Measurements from ENCODE around the gene PWWP2B. TPM values are rescaled to one million over a fixed set of nuclear protein-coding genes. Genes with fewer than 3 reads are reported as not detected.

Gene PWWP2B
- total RNA-seq, 3 donors from 2014 or later: 3.3 to 4.3 (median 4.1) TPM

DNA sequence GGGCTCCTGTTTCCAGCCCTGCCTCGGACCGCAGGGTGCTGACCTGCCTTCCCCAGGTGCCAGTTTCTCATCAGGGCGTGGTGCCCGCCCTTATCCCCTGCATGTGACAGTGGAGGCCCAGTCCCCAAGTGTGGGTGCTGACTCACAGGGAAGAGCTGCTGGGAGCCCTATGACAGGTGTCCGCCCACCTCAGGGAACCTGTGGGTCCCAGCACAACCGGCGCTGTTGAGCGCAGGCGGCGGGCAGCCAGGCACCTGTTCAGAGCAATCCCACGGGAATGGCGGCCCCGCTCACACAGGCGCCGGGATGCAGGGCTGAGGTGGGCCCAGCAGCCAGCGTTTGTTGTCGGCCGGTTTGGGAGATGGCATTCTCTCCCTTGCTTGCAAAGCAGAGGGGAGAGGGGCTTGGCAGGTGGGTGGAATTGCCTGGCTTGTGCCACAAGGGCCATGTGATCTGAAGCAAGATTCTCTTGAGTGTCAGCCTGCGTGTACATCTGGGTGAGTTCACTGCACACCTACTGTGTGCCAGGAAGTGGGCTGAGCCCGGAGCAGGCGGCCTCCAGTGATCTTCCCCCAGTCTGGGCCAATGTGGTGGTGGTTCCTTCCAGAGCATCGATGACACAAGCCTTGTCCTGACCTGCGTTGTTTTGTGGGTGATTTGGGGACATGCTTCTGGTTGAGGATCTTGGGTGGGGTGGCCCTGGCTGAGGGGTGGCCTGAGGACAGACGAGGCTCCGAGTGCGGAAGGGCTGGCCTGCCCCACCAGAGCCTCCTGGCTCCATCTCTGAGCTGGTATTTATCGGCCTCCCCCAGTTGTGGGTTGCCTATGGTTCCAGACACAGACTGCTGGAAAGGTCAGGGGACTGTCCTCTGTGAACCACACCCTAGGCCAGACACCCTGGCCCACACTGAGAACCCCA, 2.4 kb downstream of the PWWP2B start:
- no peak for DNase-seq
- Mint-ChIP-seq H3K4me1 (ENCODE audit: low read depth) (peaks cover 20% of the 10 kb centered on the region), H3K4me3 (peak overlapping the region; percentile 26), H3K36me3 (ENCODE audit: insufficient read depth) (no peaks in the 10 kb centered on the region), H3K27me3 (ENCODE audit: low read depth) (no peaks in the 10 kb centered on the region), H3K9me3 (no peaks in the 10 kb centered on the region)
- no peak for ATAC-seq

DNA sequence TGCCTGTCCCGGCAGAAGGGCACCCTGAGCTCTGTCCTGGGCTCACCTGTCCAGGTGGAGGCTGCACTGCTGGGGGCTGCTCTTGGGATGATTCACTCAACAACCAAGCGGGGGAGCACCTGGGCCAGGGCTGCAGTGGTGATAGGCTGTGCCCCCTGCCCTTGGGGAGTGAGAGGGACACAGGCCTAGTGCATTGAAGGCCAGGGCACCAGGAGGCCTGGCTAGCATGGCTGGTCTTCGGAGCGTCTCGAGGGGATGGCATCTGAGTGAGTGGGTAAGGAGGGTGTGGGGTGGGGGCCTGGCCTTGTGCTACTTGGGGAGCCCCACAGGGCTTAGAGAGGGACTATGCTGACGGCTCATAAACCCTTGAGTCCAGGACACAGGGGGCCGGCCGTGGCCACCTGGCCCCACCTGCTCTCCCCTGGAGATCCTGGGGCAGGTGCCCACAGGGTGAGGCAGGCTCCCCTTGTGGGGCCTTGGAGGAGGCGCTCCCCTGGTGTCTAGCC, 3.1 kb downstream of the PWWP2B start:
- Mint-ChIP-seq H3K4me1 (ENCODE audit: low read depth) (peaks cover 20% of the 10 kb centered on the region), H3K27me3 (ENCODE audit: low read depth) (no peaks in the 10 kb centered on the region), H3K9me3 (no peaks in the 10 kb centered on the region), H3K4me3 (no peak overlapping the region), H3K36me3 (ENCODE audit: insufficient read depth) (no peaks in the 10 kb centered on the region)
- DNase-seq (no peak), ATAC-seq (no peak)

DNA sequence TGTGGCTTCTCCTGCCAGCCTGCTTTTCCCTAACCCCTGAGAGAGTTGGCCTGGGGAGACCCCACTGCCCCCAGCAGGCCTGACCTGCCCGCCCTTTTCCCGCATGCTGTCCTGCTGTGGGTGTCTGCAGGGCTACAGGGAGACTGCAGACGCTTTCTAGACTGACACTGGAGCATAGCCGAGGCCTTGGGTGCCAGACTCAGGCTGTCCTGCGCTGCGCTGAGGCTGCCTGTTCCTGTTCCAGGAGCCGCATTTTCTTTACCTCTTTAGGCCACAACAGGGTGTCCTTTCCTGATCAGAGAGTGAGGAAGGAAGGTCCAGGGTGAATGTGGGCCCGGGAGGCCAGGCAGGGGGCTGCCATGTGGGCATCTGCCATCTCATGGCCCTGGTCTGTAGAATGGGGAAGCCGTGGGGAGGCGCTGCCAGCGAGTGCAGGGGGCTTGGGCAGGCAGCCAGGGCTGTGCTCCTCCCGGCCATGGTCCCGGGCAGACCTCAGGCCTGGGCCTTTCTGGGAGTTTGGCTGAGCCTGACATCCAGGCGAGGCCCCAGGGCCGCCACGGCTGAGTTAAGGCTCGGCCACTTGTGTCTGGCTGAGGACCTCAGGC, 3.6 kb downstream of the PWWP2B start:
- H3K4me3 Mint-ChIP-seq: no peak overlapping the region
- peaks cover 1% of the 10 kb centered on the region for H3K36me3 Mint-ChIP-seq (ENCODE audit: insufficient read depth)
- ATAC-seq (no peak), DNase-seq (no peak)
- no peaks in the 10 kb centered on the region for H3K27me3 Mint-ChIP-seq (ENCODE audit: low read depth)
- no peaks in the 10 kb centered on the region for H3K9me3 Mint-ChIP-seq
- peaks cover 20% of the 10 kb centered on the region for H3K4me1 Mint-ChIP-seq (ENCODE audit: low read depth)

DNA sequence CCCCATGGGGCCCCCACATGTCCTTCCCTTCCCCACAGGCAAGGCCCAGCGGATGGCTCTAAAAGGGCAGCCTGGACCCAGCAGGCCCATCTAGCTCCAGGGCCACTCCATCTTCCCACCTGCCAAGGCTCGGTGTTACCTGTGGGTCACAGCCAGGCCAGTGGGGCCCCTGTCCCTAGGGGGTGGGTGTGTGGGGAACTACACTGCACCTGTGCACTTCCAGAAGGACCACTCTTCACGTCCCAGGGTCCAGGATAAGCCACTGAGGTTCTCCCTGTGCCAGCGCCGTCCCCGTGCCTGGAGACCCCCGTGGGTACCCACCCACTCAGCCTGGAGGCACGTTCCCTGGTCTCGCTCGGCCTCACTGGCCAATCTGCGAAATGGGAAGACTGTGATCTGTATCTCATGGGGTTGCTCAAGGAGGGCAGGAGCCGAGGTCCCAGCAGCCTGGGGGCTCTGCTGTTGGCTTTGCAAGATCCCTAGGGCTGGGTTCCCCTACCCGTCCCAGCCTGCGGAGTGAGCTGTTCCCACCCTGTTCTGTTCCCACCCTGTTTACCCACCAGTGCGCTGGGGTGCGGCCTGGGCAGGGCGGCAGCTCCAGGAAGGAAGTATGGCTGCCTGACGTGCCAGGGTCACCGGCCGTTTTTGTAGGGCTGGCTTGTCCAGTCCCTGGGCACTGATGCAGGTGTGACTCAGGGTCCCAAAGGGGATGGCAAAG, 4.6 kb downstream of the PWWP2B start:
- no peak overlapping the region for H3K4me3 Mint-ChIP-seq

DNA sequence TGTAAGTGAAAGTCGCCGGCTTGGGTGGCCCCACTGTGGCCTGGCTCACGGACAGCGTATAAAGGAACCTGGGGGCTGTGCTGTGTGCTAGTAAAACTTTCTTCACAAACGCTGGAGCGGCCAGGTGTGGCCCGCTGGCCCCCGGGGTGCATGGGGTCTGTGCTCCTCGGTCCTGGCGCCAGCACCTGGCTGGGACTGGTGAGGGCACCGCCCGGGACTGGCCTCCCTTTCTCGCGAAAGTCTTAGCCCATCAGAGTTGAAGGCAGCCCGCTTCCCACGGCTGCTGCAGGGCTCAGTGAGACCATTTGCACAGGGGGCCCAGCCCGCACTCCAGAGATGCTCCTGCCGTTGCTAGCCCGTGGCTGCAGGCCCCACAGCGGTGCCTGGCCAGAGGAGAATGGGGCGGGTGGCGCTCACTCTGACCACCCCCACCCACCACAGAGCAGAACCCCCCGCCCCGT, 5.8 kb downstream of the PWWP2B start:
- H3K27me3 Mint-ChIP-seq (ENCODE audit: low read depth): no peaks in the 10 kb centered on the region
- H3K4me3 Mint-ChIP-seq: no peak overlapping the region
- H3K4me1 Mint-ChIP-seq (ENCODE audit: low read depth): peaks cover 21% of the 10 kb centered on the region
- H3K9me3 Mint-ChIP-seq: no peaks in the 10 kb centered on the region
- ATAC-seq: no peak
- H3K36me3 Mint-ChIP-seq (ENCODE audit: insufficient read depth): peaks cover 6% of the 10 kb centered on the region
- no peak for DNase-seq

More for the DNA sequence above, 4.6 kb downstream of the PWWP2B start:
- Mint-ChIP-seq H3K27me3 (ENCODE audit: low read depth) (no peaks in the 10 kb centered on the region), H3K9me3 (no peaks in the 10 kb centered on the region), H3K4me1 (ENCODE audit: low read depth) (peaks cover 21% of the 10 kb centered on the region), H3K36me3 (ENCODE audit: insufficient read depth) (peaks cover 6% of the 10 kb centered on the region)
- DNase-seq (no peak), ATAC-seq (no peak)

DNA sequence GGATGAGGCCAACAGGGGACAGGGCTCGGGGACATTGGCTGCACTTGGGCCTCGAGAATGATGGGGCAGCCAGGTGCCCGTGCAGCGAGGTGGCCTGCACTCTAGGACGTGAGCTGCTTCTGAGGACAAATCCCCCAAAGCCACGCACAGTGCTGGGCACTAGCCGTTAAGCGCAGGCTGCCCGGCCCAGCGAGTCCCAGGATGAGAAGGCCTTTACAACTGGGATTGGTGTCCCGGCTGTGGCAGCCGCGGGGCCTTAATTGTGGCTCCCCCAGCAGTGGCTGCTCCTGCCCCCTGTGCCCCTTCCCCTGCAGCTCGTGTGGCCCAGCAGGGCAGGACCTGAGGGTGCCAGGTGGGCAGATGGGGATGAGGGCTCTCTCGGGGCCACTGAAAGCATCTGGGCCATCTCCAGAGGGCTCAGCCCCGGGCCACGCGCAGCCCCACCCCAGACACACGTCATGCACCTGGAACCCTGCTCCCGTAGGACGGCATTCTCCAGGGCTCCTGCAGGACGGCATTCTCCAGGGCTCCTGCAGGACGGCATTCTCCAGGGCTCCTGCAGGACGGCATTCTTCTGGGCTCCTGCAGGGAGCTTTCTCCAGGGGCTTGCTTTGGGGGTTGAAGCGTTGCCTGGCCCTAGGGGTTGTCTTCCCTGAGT, 6.6 kb downstream of the PWWP2B start:
- Mint-ChIP-seq H3K36me3 (ENCODE audit: insufficient read depth) (peaks cover 6% of the 10 kb centered on the region), H3K27me3 (ENCODE audit: low read depth) (no peaks in the 10 kb centered on the region), H3K4me1 (ENCODE audit: low read depth) (peaks cover 21% of the 10 kb centered on the region), H3K9me3 (no peaks in the 10 kb centered on the region), H3K4me3 (no peak overlapping the region)
- no peak for ATAC-seq
- DNase-seq: no peak

DNA sequence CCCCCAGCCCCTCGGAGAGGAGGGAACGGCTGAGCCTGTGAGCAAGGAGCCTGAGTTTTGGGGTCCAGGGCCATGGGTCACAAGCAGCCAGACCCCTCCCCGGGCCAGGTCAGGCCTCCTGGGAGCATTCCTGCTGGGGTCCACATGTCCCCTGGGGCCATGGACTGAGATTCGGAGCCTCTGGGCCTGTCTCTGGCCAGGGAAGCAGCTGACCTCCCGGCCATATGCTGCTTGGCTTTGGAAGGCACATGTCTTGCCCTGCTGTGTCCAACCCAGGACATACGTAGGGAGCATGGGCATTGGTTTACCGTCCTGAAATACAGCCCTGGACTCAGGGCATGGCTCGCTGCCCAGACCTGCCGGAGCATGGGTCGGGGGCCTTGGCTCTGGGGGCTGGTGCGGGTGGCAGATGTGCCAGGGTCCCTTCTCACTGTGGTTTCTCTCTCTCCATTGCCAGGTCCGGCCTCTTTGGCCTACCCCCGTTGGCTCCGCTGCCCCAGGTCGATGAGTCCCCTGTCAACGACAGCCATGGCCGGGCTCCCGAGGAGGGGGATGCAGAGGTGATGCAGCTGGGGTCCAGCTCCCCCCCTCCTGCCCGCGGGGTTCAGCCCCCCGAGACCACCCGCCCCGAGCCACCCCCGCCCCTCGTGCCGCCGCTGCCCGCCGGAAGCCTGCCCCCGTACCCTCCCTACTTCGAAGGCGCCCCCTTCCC, 7.3 kb downstream of the PWWP2B start:
- ATAC-seq: no peak
- no peaks in the 10 kb centered on the region for H3K9me3 Mint-ChIP-seq
- DNase-seq: no peak

DNA sequence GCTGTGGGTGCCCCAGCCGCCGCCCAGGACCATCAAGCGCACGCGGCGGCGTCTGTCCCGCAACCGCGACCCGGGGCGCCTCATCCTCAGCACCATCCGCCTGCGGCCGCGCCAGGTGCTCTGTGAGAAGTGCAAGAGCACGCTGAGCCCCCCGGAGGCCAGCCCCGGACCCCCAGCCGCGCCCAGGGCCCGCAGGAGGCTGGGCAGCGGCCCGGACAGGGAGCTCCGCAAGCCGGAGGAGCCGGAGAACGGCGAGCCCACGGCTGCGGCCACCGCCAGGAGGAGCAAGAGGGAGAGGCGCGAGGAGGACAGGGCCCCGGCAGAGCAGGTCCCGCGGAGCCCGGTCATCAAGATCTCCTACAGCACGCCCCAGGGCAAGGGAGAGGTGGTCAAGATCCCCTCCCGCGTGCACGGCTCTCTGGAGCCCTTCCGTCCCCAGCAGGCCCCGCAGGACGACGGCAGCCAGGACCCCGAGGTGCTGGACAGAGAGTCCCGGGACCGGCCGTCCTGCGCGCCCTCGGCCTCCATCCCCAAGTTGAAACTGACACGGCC, 8.0 kb downstream of the PWWP2B start:
- Mint-ChIP-seq H3K9me3 (no peaks in the 10 kb centered on the region), H3K4me3 (no peak overlapping the region), H3K27me3 (ENCODE audit: low read depth) (no peaks in the 10 kb centered on the region), H3K36me3 (ENCODE audit: insufficient read depth) (peaks cover 6% of the 10 kb centered on the region), H3K4me1 (ENCODE audit: low read depth) (peaks cover 12% of the 10 kb centered on the region)
- no peak for ATAC-seq
- no peak for DNase-seq

More for the DNA sequence above, 7.3 kb downstream of the PWWP2B start:
- Mint-ChIP-seq H3K4me3 (no peak overlapping the region), H3K27me3 (ENCODE audit: low read depth) (no peaks in the 10 kb centered on the region), H3K36me3 (ENCODE audit: insufficient read depth) (peaks cover 6% of the 10 kb centered on the region), H3K4me1 (ENCODE audit: low read depth) (peaks cover 17% of the 10 kb centered on the region)

DNA sequence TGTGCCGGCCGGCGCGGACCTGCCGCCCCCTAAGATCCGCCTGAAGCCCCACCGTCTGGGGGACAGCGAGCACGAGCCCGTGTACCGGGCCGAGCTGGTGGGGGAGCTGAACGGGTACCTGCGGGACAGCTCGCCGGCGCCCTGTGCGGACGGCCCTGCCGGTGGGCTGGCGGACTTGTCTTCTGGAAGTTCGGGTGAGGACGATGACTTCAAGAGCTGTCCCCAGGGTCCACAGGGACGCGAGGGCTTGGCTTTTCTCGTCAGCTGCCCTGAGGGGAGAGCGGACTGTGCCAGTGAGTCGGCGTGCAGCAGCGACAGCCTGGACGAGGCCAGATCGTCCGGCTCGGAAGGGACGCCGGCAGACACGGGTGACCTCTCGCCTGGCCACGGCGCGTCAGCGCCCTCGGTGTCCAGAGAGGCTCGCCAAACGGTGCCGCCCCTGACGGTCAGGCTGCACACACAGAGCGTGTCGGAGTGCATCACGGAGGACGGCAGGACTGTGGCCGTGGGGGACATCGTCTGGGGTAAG, 8.5 kb downstream of the PWWP2B start:
- H3K27me3 Mint-ChIP-seq (ENCODE audit: low read depth): no peaks in the 10 kb centered on the region
- no peak overlapping the region for H3K4me3 Mint-ChIP-seq
- DNase-seq (no peak), ATAC-seq (no peak)
- peaks cover 12% of the 10 kb centered on the region for H3K4me1 Mint-ChIP-seq (ENCODE audit: low read depth)
- no peaks in the 10 kb centered on the region for H3K9me3 Mint-ChIP-seq
- H3K36me3 Mint-ChIP-seq (ENCODE audit: insufficient read depth): peaks cover 6% of the 10 kb centered on the region

DNA sequence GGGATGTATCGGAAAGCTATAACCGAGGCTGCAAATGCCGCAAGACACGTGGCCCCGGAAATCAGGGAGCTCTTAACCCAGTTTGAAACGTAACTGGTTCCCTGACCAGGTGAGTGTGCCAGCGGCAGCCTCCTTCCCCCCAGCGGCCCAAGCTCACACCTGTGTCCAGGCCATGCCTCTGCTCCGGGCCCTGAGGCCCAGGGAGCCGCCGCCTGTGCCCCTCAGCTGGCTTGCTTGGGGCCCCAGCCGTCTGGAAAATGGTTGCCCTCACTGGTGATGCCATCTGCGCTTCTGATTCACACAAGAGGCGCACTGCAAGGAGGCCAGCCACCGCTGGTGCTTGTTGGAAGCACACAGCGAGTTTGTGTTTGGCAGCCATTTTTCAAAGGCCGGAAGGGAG, 9.2 kb downstream of the PWWP2B start:
- H3K27me3 Mint-ChIP-seq (ENCODE audit: low read depth): no peaks in the 10 kb centered on the region
- peaks cover 6% of the 10 kb centered on the region for H3K36me3 Mint-ChIP-seq (ENCODE audit: insufficient read depth)
- peaks cover 9% of the 10 kb centered on the region for H3K4me1 Mint-ChIP-seq (ENCODE audit: low read depth)
- ATAC-seq (no peak), DNase-seq (no peak)
- H3K9me3 Mint-ChIP-seq: no peaks in the 10 kb centered on the region
- H3K4me3 Mint-ChIP-seq: no peak overlapping the region

DNA sequence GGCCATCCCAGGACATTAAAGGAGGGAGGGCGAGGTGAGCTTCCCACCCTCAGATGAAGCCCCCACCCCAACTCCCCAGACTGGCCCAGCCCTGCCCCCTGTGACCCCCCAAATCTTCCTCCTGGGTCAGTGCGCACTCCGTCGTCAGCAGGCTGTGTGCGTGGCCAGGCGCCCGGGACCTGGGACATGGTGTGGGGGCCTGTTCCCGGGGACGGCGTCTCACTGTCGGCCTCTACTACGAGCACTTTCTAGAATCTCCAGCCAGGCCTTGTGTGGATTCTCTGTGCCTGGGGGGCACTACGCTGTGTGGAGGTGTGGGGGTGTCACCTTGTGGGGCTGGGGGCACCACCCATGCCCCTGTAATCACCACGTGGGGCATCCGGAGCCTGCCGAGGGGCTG, 9.8 kb downstream of the PWWP2B start:
- H3K4me3 Mint-ChIP-seq: no peak overlapping the region
- no peak for ATAC-seq
- no peaks in the 10 kb centered on the region for H3K27me3 Mint-ChIP-seq (ENCODE audit: low read depth)
- H3K4me1 Mint-ChIP-seq (ENCODE audit: low read depth): peaks cover 9% of the 10 kb centered on the region
- H3K36me3 Mint-ChIP-seq (ENCODE audit: insufficient read depth): peaks cover 6% of the 10 kb centered on the region
- no peaks in the 10 kb centered on the region for H3K9me3 Mint-ChIP-seq
- no peak for DNase-seq

DNA sequence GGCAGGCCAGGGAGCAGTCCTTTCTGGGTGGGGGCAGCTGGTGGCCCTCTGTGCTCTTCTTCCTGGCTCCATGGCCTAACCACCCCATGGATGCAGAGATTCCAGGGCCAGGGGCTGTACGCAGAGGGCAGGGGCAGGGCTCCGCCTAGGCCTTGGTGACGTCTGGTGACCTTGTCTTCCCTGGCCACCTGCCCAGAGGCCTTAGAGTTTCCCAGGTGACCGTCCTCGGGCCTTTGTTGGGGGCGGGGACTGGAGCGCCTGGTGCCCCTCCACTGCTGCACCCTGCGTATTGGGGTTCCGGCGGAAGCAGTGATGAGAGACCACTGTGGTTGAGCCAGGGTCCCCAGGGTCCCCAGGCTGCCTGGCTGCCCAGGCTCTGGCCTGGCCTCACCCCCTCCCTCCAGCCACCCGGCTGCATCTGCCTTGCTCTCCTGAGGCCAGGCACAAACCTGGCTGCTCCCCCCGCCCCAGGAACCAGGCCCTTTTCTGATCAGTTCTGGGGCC, 10.3 kb downstream of the PWWP2B start:
- Mint-ChIP-seq H3K4me1 (ENCODE audit: low read depth) (peaks cover 9% of the 10 kb centered on the region), H3K36me3 (ENCODE audit: insufficient read depth) (peaks cover 6% of the 10 kb centered on the region), H3K9me3 (no peaks in the 10 kb centered on the region), H3K27me3 (ENCODE audit: low read depth) (no peaks in the 10 kb centered on the region), H3K4me3 (no peak overlapping the region)
- ATAC-seq (no peak), DNase-seq (no peak)

DNA sequence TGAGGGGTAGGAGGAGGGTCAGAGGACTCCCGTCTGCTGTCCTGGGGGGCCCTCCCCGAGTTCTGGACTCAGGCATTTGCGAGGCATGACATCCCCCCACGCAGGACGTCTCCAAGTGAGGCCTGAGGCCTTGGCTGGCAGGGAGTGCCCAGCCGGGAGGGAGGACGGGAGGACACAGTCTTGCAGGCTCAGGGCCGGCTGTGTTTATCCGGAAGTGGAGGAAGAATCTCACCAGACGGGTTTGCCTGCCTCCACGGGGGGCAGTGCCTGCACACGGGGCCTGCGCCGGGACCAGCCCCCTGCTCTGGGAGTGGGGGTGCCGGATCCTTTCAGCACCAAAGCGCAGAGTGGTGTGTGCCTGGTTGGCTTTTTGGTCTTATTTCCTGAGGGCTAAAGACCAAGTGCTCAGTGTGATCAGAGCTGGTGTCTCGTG, 10.9 kb downstream of the PWWP2B start:
- H3K27me3 Mint-ChIP-seq (ENCODE audit: low read depth): no peaks in the 10 kb centered on the region
- ATAC-seq (peak in 1 of 2 donors; percentile 38), DNase-seq (no peak)
- H3K4me3 Mint-ChIP-seq: no peak overlapping the region
- H3K4me1 Mint-ChIP-seq (ENCODE audit: low read depth): peaks cover 9% of the 10 kb centered on the region
- peaks cover 6% of the 10 kb centered on the region for H3K36me3 Mint-ChIP-seq (ENCODE audit: insufficient read depth)
- no peaks in the 10 kb centered on the region for H3K9me3 Mint-ChIP-seq

All from activated T-cell treated with anti-CD3 and anti-CD28 coated beads, Interleukin-2, amount 50 U/mL, for 4 hours (primary cell).